ENCODE data around the gene NADK.
"Not testable (repeated sequence)": the region's sequence is repeated elsewhere in the genome, so short reads cannot be mapped to it uniquely, and the experiment has no call there.

Gene NADK

GRCh38 chr1:1704284-1704957 lies 73.8 kb downstream of the NADK start:
- not testable (repeated sequence) for DNase-seq (ENCODE audit: low read depth)

- no peak for DNase-seq (ENCODE audit: low read depth)
These were observed 74.5 kb downstream of the NADK start for GRCh38 chr1:1703796-1704195.

GRCh38 chr1:1702506-1702905 lies 75.8 kb downstream of the NADK start:
- DNase-seq (ENCODE audit: low read depth), result not testable (repeated sequence)
